Measurements from ENCODE around the gene STOML1. TPM values are rescaled to one million over a fixed set of nuclear protein-coding genes. Genes with fewer than 3 reads are reported as not detected.

The STOML1 gene
- total RNA-seq, 1 donor from 2014 or later: 8.6 TPM

DNA sequence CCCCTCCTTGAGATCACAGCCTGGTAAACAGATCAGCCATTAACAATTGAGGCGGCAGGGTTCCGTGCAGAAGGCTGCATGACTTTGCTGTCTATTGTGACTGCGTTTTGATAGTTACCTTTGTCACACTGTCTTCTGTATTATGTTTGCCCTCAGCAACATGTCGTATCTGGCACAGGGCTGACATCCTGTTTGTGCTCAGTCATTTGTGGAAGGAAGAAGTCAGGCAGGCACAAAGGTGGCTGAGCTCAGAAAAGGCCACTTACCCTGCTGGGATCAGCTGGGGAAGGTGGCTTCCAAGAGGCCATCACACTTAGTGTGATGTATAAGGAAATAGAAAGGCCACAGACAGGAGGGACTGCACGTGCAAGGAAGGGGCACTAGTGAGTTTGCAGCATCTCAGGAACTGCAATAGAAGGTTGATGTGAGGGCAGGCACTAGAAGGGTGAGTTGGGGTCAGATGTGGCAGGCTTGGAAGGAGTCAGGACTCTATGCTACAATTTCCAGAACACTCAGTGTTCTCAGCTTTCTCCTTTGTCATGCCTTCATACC is 15.8 kb upstream of the STOML1 start:
- peaks cover 46% of the 10 kb centered on the region for H3K4me1 Mint-ChIP-seq (ENCODE audit: low read depth)
- peak overlapping the region; percentile 97 for H3K27ac Mint-ChIP-seq
- H3K9me3 Mint-ChIP-seq: peaks cover 7% of the 10 kb centered on the region
- H3K27me3 Mint-ChIP-seq (ENCODE audit: low read depth): no peaks in the 10 kb centered on the region
- H3K36me3 Mint-ChIP-seq (ENCODE audit: low read depth): peaks cover 87% of the 10 kb centered on the region
- intact Hi-C loops (cut with micrococcal nuclease): loop anchor here (1.0 to 5.0 kb wide), 2 partner anchors 14 to 41 kb away; partner anchors contain the start of gene PML
- no peak for DNase-seq (ENCODE audit: low spot score)
- H3K4me3 Mint-ChIP-seq (ENCODE audit: low read depth): peak overlapping the region; percentile 15

GRCh38 chr15:74006774-74007639 is 14.9 kb upstream of the STOML1 start:
- H3K27me3 Mint-ChIP-seq (ENCODE audit: low read depth): no peaks in the 10 kb centered on the region

DNA sequence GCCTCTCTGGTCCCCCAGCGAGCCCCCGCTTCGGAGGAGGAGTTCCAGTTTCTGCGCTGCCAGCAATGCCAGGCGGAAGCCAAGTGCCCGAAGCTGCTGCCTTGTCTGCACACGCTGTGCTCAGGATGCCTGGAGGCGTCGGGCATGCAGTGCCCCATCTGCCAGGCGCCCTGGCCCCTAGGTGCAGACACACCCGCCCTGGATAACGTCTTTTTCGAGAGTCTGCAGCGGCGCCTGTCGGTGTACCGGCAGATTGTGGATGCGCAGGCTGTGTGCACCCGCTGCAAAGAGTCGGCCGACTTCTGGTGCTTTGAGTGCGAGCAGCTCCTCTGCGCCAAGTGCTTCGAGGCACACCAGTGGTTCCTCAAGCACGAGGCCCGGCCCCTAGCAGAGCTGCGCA is 5.9 kb upstream of the STOML1 start:
- H3K27ac Mint-ChIP-seq: peak overlapping the region; percentile 94
- intact Hi-C loops (cut with micrococcal nuclease): loop anchor here (2.0 to 10.0 kb wide), 3 partner anchors 25 to 787 kb away; partner anchors contain the start of genes CSK and UBL7
- H3K4me3 Mint-ChIP-seq (ENCODE audit: low read depth): no peak overlapping the region
- peaks cover 50% of the 10 kb centered on the region for H3K36me3 Mint-ChIP-seq (ENCODE audit: low read depth)
- no peak for DNase-seq (ENCODE audit: low spot score)
- H3K9me3 Mint-ChIP-seq: no peaks in the 10 kb centered on the region
- H3K27me3 Mint-ChIP-seq (ENCODE audit: low read depth): no peaks in the 10 kb centered on the region
- peaks cover 45% of the 10 kb centered on the region for H3K4me1 Mint-ChIP-seq (ENCODE audit: low read depth)

More at GRCh38 chr15:74006774-74007639, 14.9 kb upstream of the STOML1 start:
- H3K9me3 Mint-ChIP-seq: peaks cover 7% of the 10 kb centered on the region
- intact Hi-C loops (cut with micrococcal nuclease): loop anchor here (1.0 to 5.0 kb wide), 2 partner anchors 13 to 40 kb away; partner anchors contain the start of gene PML
- peaks cover 46% of the 10 kb centered on the region for H3K4me1 Mint-ChIP-seq (ENCODE audit: low read depth)
- peak overlapping the region; percentile 97 for H3K27ac Mint-ChIP-seq
- peaks cover 85% of the 10 kb centered on the region for H3K36me3 Mint-ChIP-seq (ENCODE audit: low read depth)
- DNase-seq (ENCODE audit: low spot score): no peak
- peak overlapping the region; percentile 67 for H3K4me3 Mint-ChIP-seq (ENCODE audit: low read depth)

- H3K9me3 Mint-ChIP-seq: no peaks in the 10 kb centered on the region
- intact Hi-C loops (cut with micrococcal nuclease): loop anchor here (2.0 to 10.0 kb wide), 3 partner anchors 24 to 788 kb away; partner anchors contain the start of genes CSK and UBL7
- H3K27ac Mint-ChIP-seq: peak overlapping the region; percentile 94
- peak; percentile 51 for DNase-seq (ENCODE audit: low spot score)
- H3K4me3 Mint-ChIP-seq (ENCODE audit: low read depth): peak overlapping the region; percentile 90
- peaks cover 50% of the 10 kb centered on the region for H3K4me1 Mint-ChIP-seq (ENCODE audit: low read depth)
- peaks cover 45% of the 10 kb centered on the region for H3K36me3 Mint-ChIP-seq (ENCODE audit: low read depth)
- H3K27me3 Mint-ChIP-seq (ENCODE audit: low read depth): no peaks in the 10 kb centered on the region
Measured at GRCh38 chr15:73996939-73997338, 4.8 kb upstream of the STOML1 start.

DNA sequence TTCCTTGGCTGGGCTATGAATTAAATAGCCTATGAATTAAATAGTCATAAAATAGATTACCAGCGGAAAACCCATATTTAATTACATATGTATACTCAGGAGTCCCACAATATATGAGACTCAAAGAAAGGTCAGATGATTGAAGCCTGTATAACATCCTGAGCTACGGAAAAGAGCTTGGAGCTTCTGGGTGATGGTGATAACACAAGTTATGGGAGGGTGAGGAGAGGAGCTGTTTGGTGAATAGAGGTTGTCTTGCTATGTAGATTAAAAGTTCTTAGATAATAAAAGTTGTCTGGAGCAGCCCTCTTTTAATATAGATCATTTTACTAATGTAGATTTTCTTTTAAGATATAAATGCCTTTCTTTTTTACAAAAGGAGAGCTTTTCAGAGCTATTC is 4.2 kb upstream of the STOML1 start:
- intact Hi-C loops (cut with micrococcal nuclease): loop anchor here (2.0 to 10.0 kb wide), 3 partner anchors 23 to 789 kb away; partner anchors contain the start of genes CSK and UBL7
- Mint-ChIP-seq H3K27ac (peak overlapping the region; percentile 94), H3K4me3 (ENCODE audit: low read depth) (peak overlapping the region; percentile 90), H3K27me3 (ENCODE audit: low read depth) (no peaks in the 10 kb centered on the region), H3K4me1 (ENCODE audit: low read depth) (peaks cover 51% of the 10 kb centered on the region), H3K9me3 (no peaks in the 10 kb centered on the region), H3K36me3 (ENCODE audit: low read depth) (peaks cover 42% of the 10 kb centered on the region)
- DNase-seq (ENCODE audit: low spot score): no peak

DNA sequence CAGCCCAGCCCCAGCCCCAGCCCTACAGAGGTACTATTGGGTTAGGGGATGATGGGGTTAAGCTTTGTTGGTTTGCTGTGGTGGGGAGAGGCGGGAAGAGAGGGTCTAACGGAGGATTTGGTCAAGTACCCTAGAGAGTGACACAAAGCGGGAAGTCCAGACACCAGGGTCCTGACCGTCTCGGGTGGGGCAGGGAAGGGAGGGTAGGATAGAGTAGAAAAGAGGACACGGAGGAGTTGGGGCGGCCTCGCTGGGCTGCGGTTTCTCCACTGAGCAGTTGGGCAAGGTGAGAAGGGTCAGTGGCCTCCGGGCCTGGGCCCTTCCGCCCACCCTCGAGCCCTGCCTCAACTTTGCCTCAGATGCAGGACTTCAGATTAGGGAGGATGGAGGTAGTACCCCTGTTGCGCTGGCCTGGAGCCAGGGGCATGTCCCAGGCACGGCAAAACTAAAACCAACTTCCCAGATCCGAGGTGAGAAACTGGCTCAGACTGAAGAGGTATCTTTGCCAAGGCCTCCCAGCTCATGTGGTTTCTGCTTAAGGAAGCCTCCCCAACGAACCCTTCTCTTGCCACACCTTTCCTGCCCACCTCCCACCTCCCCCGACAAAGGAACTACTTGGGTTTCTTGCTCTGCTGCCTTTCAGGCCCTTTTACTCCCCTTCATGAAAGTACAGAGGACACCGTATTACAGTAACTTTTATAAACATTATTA is 3.0 kb upstream of the STOML1 start:
- peaks cover 51% of the 10 kb centered on the region for H3K4me1 Mint-ChIP-seq (ENCODE audit: low read depth)
- H3K9me3 Mint-ChIP-seq: no peaks in the 10 kb centered on the region
- H3K4me3 Mint-ChIP-seq (ENCODE audit: low read depth): peak overlapping the region; percentile 90
- H3K27ac Mint-ChIP-seq: peak overlapping the region; percentile 94
- DNase-seq (ENCODE audit: low spot score): no peak
- intact Hi-C loops (cut with micrococcal nuclease): loop anchor here (1.0 to 10.0 kb wide), 5 partner anchors 12 to 790 kb away; partner anchors contain the start of genes CSK and UBL7
- H3K27me3 Mint-ChIP-seq (ENCODE audit: low read depth): no peaks in the 10 kb centered on the region
- peaks cover 34% of the 10 kb centered on the region for H3K36me3 Mint-ChIP-seq (ENCODE audit: low read depth)

DNA sequence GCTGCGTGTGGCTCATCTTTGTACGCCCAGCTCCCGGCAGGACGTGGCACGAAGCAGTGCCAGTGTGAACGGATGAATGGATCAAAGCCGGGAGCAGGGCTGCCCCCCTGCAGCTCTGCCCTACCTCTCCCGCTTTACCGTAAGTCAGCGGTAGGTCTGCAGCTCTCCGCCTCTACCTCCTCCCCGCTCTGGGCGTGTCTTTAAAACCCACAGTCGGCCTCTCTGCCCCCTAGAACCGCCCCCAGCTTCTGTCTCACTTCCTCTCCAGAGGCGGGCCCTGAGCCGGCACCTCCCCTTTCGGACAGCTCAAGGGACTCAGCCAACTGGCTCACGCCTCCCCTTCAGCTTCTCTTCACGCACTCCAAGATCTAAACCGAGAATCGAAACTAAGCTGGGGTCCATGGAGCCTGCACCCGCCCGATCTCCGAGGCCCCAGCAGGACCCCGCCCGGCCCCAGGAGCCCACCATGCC is 2.4 kb upstream of the STOML1 start, which contains the start of gene PML:
Gene PML (plus strand): TSS at position 304 of the 471 bp plus-strand sequence. CDS start 97 bp downstream, at position 401.
- H3K27ac Mint-ChIP-seq: peak within 1 kb of the TSS; percentile 94
- DNase-seq (ENCODE audit: low spot score): peak; percentile 96
- peaks cover 34% of the 10 kb centered on the region for H3K36me3 Mint-ChIP-seq (ENCODE audit: low read depth)
- H3K4me1 Mint-ChIP-seq (ENCODE audit: low read depth): peaks cover 50% of the 10 kb centered on the region
- H3K4me3 Mint-ChIP-seq (ENCODE audit: low read depth): peak within 1 kb of the TSS; percentile 90
- intact Hi-C loops (cut with micrococcal nuclease): loop anchor here (1.0 to 10.0 kb wide), 5 partner anchors 13 to 790 kb away; partner anchors contain the start of genes CSK and UBL7
- no peaks in the 10 kb centered on the region for H3K9me3 Mint-ChIP-seq
- no peaks in the 10 kb centered on the region for H3K27me3 Mint-ChIP-seq (ENCODE audit: low read depth)

- no peak for DNase-seq (ENCODE audit: low spot score)
- intact Hi-C loops (cut with micrococcal nuclease): loop anchor here (10.0 kb wide), 2 partner anchors 471 to 791 kb away; partner anchors contain the start of genes CSK and UBL7
- peaks cover 23% of the 10 kb centered on the region for H3K36me3 Mint-ChIP-seq (ENCODE audit: low read depth)
- H3K4me1 Mint-ChIP-seq (ENCODE audit: low read depth): peaks cover 45% of the 10 kb centered on the region
- H3K9me3 Mint-ChIP-seq: no peaks in the 10 kb centered on the region
- H3K4me3 Mint-ChIP-seq (ENCODE audit: low read depth): peak overlapping the region; percentile 90
- peak overlapping the region; percentile 94 for H3K27ac Mint-ChIP-seq
- no peaks in the 10 kb centered on the region for H3K27me3 Mint-ChIP-seq (ENCODE audit: low read depth)
Measured at GRCh38 chr15:73993211-73993994, 1.3 kb upstream of the STOML1 start.

DNA sequence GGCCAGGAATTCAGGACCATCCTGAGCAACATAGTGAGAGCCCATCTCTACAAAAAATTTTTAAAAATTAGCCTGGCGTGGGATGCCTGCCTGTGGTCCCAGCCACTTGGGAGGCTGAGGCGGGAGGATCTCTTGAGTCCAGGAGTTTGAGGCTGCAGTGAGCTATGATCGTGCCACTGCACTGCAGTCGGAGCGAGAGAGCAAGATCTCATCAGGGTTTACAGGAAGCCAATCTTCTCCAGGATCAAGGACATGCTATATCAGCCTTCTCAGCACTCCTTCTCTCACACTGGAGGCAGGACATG is 451 bp upstream of the STOML1 start:
- no peak for DNase-seq (ENCODE audit: low spot score)
- peak overlapping the region; percentile 85 for H3K27ac Mint-ChIP-seq
- H3K4me1 Mint-ChIP-seq (ENCODE audit: low read depth): peaks cover 41% of the 10 kb centered on the region
- peak overlapping the region; percentile 77 for H3K4me3 Mint-ChIP-seq (ENCODE audit: low read depth)
- H3K9me3 Mint-ChIP-seq: no peaks in the 10 kb centered on the region
- intact Hi-C loops (cut with micrococcal nuclease): loop anchor here (10.0 kb wide), 2 partner anchors 472 to 792 kb away; partner anchors contain the start of genes CSK and UBL7
- no peaks in the 10 kb centered on the region for H3K27me3 Mint-ChIP-seq (ENCODE audit: low read depth)
- H3K36me3 Mint-ChIP-seq (ENCODE audit: low read depth): peaks cover 17% of the 10 kb centered on the region

DNA sequence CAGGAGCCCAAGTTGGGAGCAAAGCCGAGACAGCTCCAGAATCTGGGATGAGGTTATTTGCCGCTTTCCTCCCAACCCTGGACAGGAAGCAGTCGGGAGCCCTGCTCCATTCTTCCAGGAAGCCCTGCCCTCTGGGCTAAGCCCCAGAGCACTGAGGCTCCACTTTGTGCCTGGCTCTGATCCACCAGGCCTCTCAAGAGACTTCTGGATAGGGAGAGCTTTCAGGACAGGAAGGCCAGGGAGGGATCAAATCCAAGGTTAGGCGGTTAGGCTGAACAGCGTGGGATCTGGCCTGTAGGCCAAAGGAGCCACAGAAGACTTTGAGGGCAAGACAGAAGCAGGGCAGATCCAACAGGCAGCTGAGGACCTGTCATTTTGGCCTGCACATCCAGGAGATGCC is 835 bp downstream of the STOML1 start:
- intact Hi-C loops (cut with micrococcal nuclease): loop anchor here (10.0 kb wide), 2 partner anchors 474 to 794 kb away; partner anchors contain the start of genes CSK and UBL7
- Mint-ChIP-seq H3K27me3 (ENCODE audit: low read depth) (no peaks in the 10 kb centered on the region), H3K4me3 (ENCODE audit: low read depth) (peak overlapping the region; percentile 81), H3K27ac (no peak overlapping the region), H3K36me3 (ENCODE audit: low read depth) (peaks cover 7% of the 10 kb centered on the region), H3K4me1 (ENCODE audit: low read depth) (peaks cover 30% of the 10 kb centered on the region), H3K9me3 (no peaks in the 10 kb centered on the region)
- DNase-seq (ENCODE audit: low spot score): no peak

- H3K4me3 Mint-ChIP-seq (ENCODE audit: low read depth): peak overlapping the region; percentile 81
- no peak for DNase-seq (ENCODE audit: low spot score)
- peaks cover 29% of the 10 kb centered on the region for H3K4me1 Mint-ChIP-seq (ENCODE audit: low read depth)
- intact Hi-C loops (cut with micrococcal nuclease): loop anchor here (10.0 kb wide), 2 partner anchors 474 to 794 kb away; partner anchors contain the start of genes CSK and UBL7
- no peak overlapping the region for H3K27ac Mint-ChIP-seq
- H3K27me3 Mint-ChIP-seq (ENCODE audit: low read depth): no peaks in the 10 kb centered on the region
- H3K36me3 Mint-ChIP-seq (ENCODE audit: low read depth): peaks cover 5% of the 10 kb centered on the region
- no peaks in the 10 kb centered on the region for H3K9me3 Mint-ChIP-seq
Measured at GRCh38 chr15:73990250-73991005, 1.7 kb downstream of the STOML1 start.

Data from activated T-helper 2 cell treated with anti-CD3 and anti-CD28 coated beads, Interferon-gamma antibody, Interleukin-2, Interleukin-4, amounts not matched to agents 10 μg/mL and 5 μg/mL and 100 μg/mL, durations not matched to agents 14 hours and 24 hours and 36 hours (primary cell).